ENCODE results near the gene CDC42BPB.

CDC42BPB gene

GRCh38 chr14:103064978-103065377, 7.6 kb upstream of the CDC42BPB start:
- Histone ChIP-seq H2BK120ac (ENCODE audit: low read depth, low read length) (no peak overlapping the region), H3K4me2 (ENCODE audit: low read length) (no peak overlapping the region), H3K79me1 (ENCODE audit: low read length) (no peaks in the 10 kb centered on the region), H3K4me1 (ENCODE audit: control insufficient read depth, low read depth, low read length) (no peaks in the 10 kb centered on the region), H2BK5ac (ENCODE audit: low read length) (no peak overlapping the region), H2AK5ac (ENCODE audit: low read length) (no peak overlapping the region), H3K27ac (ENCODE audit: low read depth, low read length) (no peak overlapping the region), H3K4ac (ENCODE audit: low read depth, low read length) (no peak overlapping the region), H3K56ac (ENCODE audit: low read length) (no peak overlapping the region), H3K36me3 (ENCODE audit: control insufficient read depth, insufficient read depth, low read length) (no peaks in the 10 kb centered on the region), H3K4me3 (ENCODE audit: low read length) (no peak overlapping the region), H3K9ac (ENCODE audit: low read length) (no peak overlapping the region), H2BK15ac (replicated peaks; ENCODE audit: low read depth) (no peak overlapping the region), H3K79me2 (ENCODE audit: control insufficient read depth, insufficient read depth, low read length) (no peaks in the 10 kb centered on the region), H3K27me3 (ENCODE audit: insufficient read depth, low read length, poor library complexity) (no peaks in the 10 kb centered on the region), H3K18ac (ENCODE audit: low read length) (no peak overlapping the region), H4K8ac (ENCODE audit: low read depth, low read length) (no peak overlapping the region), H4K5ac (ENCODE audit: low read length) (no peak overlapping the region), H3K23ac (ENCODE audit: low read length) (no peak overlapping the region)
- DNase-seq = no peak
- WGBS (ENCODE audit: extremely low coverage, insufficient coverage, low lambda C conversion rate) = no CpG with 5 or more reads among the region's 12 CpGs

GRCh38 chr14:103064436-103064835, 7.1 kb upstream of the CDC42BPB start:
- no peaks in the 10 kb centered on the region for H3K4me1 ChIP-seq (ENCODE audit: control insufficient read depth, low read depth, low read length)
- no peak overlapping the region for H3K18ac ChIP-seq (ENCODE audit: low read length)
- H4K5ac ChIP-seq (ENCODE audit: low read length) = no peak overlapping the region
- H4K8ac ChIP-seq (ENCODE audit: low read depth, low read length) = no peak overlapping the region
- H3K79me2 ChIP-seq (ENCODE audit: control insufficient read depth, insufficient read depth, low read length) = no peaks in the 10 kb centered on the region
- H2BK120ac ChIP-seq (ENCODE audit: low read depth, low read length) = no peak overlapping the region
- WGBS (ENCODE audit: extremely low coverage, insufficient coverage, low lambda C conversion rate) = no CpG with 5 or more reads among the region's 4 CpGs
- no peak overlapping the region for H2BK5ac ChIP-seq (ENCODE audit: low read length)
- no peak overlapping the region for H3K4ac ChIP-seq (ENCODE audit: low read depth, low read length)
- H3K9ac ChIP-seq (ENCODE audit: low read length) = no peak overlapping the region
- H3K79me1 ChIP-seq (ENCODE audit: low read length) = no peaks in the 10 kb centered on the region
- no peak overlapping the region for H3K23ac ChIP-seq (ENCODE audit: low read length)
- H3K27ac ChIP-seq (ENCODE audit: low read depth, low read length) = no peak overlapping the region
- DNase-seq = no peak
- H3K4me2 ChIP-seq (ENCODE audit: low read length) = no peak overlapping the region
- H3K4me3 ChIP-seq (ENCODE audit: low read length) = no peak overlapping the region
- no peak overlapping the region for H2BK15ac ChIP-seq (replicated peaks; ENCODE audit: low read depth)
- H3K36me3 ChIP-seq (ENCODE audit: control insufficient read depth, insufficient read depth, low read length) = no peaks in the 10 kb centered on the region
- H3K56ac ChIP-seq (ENCODE audit: low read length) = no peak overlapping the region
- H2AK5ac ChIP-seq (ENCODE audit: low read length) = no peak overlapping the region
- no peaks in the 10 kb centered on the region for H3K27me3 ChIP-seq (ENCODE audit: insufficient read depth, low read length, poor library complexity)

GRCh38 chr14:103061482-103061976, 4.2 kb upstream of the CDC42BPB start:
- Histone ChIP-seq H3K4ac (ENCODE audit: low read depth, low read length) (no peak overlapping the region), H3K56ac (ENCODE audit: low read length) (no peak overlapping the region), H2AK5ac (ENCODE audit: low read length) (no peak overlapping the region), H3K79me2 (ENCODE audit: control insufficient read depth, insufficient read depth, low read length) (peaks cover 2% of the 10 kb centered on the region), H2BK120ac (ENCODE audit: low read depth, low read length) (no peak overlapping the region), H3K9ac (ENCODE audit: low read length) (no peak overlapping the region), H3K18ac (ENCODE audit: low read length) (no peak overlapping the region), H4K8ac (ENCODE audit: low read depth, low read length) (no peak overlapping the region), H3K79me1 (ENCODE audit: low read length) (no peaks in the 10 kb centered on the region), H2BK5ac (ENCODE audit: low read length) (no peak overlapping the region), H3K23ac (ENCODE audit: low read length) (no peak overlapping the region), H3K36me3 (ENCODE audit: control insufficient read depth, insufficient read depth, low read length) (no peaks in the 10 kb centered on the region), H3K27ac (ENCODE audit: low read depth, low read length) (no peak overlapping the region), H2BK15ac (replicated peaks; ENCODE audit: low read depth) (no peak overlapping the region), H3K4me2 (ENCODE audit: low read length) (no peak overlapping the region), H3K27me3 (ENCODE audit: insufficient read depth, low read length, poor library complexity) (no peaks in the 10 kb centered on the region), H3K4me3 (ENCODE audit: low read length) (no peak overlapping the region), H4K5ac (ENCODE audit: low read length) (no peak overlapping the region), H3K4me1 (ENCODE audit: control insufficient read depth, low read depth, low read length) (no peaks in the 10 kb centered on the region)
- WGBS (ENCODE audit: extremely low coverage, insufficient coverage, low lambda C conversion rate) = no CpG with 5 or more reads among the region's 6 CpGs
- no peak for DNase-seq

- H3K4me3 ChIP-seq (ENCODE audit: low read length) = no peak overlapping the region
- H3K36me3 ChIP-seq (ENCODE audit: control insufficient read depth, insufficient read depth, low read length) = no peaks in the 10 kb centered on the region
- no peak overlapping the region for H3K23ac ChIP-seq (ENCODE audit: low read length)
- no peak overlapping the region for H3K9ac ChIP-seq (ENCODE audit: low read length)
- no peak overlapping the region for H4K8ac ChIP-seq (ENCODE audit: low read depth, low read length)
- no peak overlapping the region for H3K4ac ChIP-seq (ENCODE audit: low read depth, low read length)
- WGBS (ENCODE audit: extremely low coverage, insufficient coverage, low lambda C conversion rate) = no CpG with 5 or more reads among the region's 5 CpGs
- H3K4me1 ChIP-seq (ENCODE audit: control insufficient read depth, low read depth, low read length) = peaks cover 5% of the 10 kb centered on the region
- H3K18ac ChIP-seq (ENCODE audit: low read length) = no peak overlapping the region
- no peak overlapping the region for H2BK15ac ChIP-seq (replicated peaks; ENCODE audit: low read depth)
- peaks cover 8% of the 10 kb centered on the region for H3K79me1 ChIP-seq (ENCODE audit: low read length)
- H2AK5ac ChIP-seq (ENCODE audit: low read length) = no peak overlapping the region
- H3K4me2 ChIP-seq (ENCODE audit: low read length) = no peak overlapping the region
- no peak overlapping the region for H2BK5ac ChIP-seq (ENCODE audit: low read length)
- H3K56ac ChIP-seq (ENCODE audit: low read length) = no peak overlapping the region
- H4K5ac ChIP-seq (ENCODE audit: low read length) = no peak overlapping the region
- peaks cover 20% of the 10 kb centered on the region for H3K79me2 ChIP-seq (ENCODE audit: control insufficient read depth, insufficient read depth, low read length)
- no peak overlapping the region for H2BK120ac ChIP-seq (ENCODE audit: low read depth, low read length)
- H3K27me3 ChIP-seq (ENCODE audit: insufficient read depth, low read length, poor library complexity) = no peaks in the 10 kb centered on the region
- H3K27ac ChIP-seq (ENCODE audit: low read depth, low read length) = no peak overlapping the region
- DNase-seq = no peak
These were observed 2.2 kb upstream of the CDC42BPB start for GRCh38 chr14:103059556-103059955.

GRCh38 chr14:103058164-103059055, 1.1 kb upstream of the CDC42BPB start:
- no peaks in the 10 kb centered on the region for H3K36me3 ChIP-seq (ENCODE audit: control insufficient read depth, insufficient read depth, low read length)
- H3K4ac ChIP-seq (ENCODE audit: low read depth, low read length) = peak overlapping the region; percentile 28
- H3K79me1 ChIP-seq (ENCODE audit: low read length) = peaks cover 8% of the 10 kb centered on the region
- H2AK5ac ChIP-seq (ENCODE audit: low read length) = no peak overlapping the region
- H4K5ac ChIP-seq (ENCODE audit: low read length) = no peak overlapping the region
- WGBS (ENCODE audit: extremely low coverage, insufficient coverage, low lambda C conversion rate) = no CpG with 5 or more reads among the region's 39 CpGs
- peak overlapping the region; percentile 77 for H3K18ac ChIP-seq (ENCODE audit: low read length)
- no peak overlapping the region for H4K8ac ChIP-seq (ENCODE audit: low read depth, low read length)
- no peak overlapping the region for H2BK5ac ChIP-seq (ENCODE audit: low read length)
- H2BK15ac ChIP-seq (replicated peaks; ENCODE audit: low read depth) = no peak overlapping the region
- peak overlapping the region; percentile 82 for H3K9ac ChIP-seq (ENCODE audit: low read length)
- peak overlapping the region; percentile 94 for H3K4me2 ChIP-seq (ENCODE audit: low read length)
- peak overlapping the region; percentile 68 for H3K23ac ChIP-seq (ENCODE audit: low read length)
- peak overlapping the region; percentile 92 for H3K56ac ChIP-seq (ENCODE audit: low read length)
- H3K27me3 ChIP-seq (ENCODE audit: insufficient read depth, low read length, poor library complexity) = no peaks in the 10 kb centered on the region
- H3K4me3 ChIP-seq (ENCODE audit: low read length) = peak overlapping the region; percentile 59
- peaks cover 5% of the 10 kb centered on the region for H3K4me1 ChIP-seq (ENCODE audit: control insufficient read depth, low read depth, low read length)
- H2BK120ac ChIP-seq (ENCODE audit: low read depth, low read length) = no peak overlapping the region
- peak overlapping the region; percentile 49 for H3K27ac ChIP-seq (ENCODE audit: low read depth, low read length)
- H3K79me2 ChIP-seq (ENCODE audit: control insufficient read depth, insufficient read depth, low read length) = peaks cover 25% of the 10 kb centered on the region
- DNase-seq = peak; percentile 56

Measured in mesendoderm (in vitro differentiated cells).